Natural killer cell (primary cell): Measurements from ENCODE around the gene IER3IP1. TPM values are rescaled to one million over a fixed set of nuclear protein-coding genes. Genes with fewer than 3 reads are reported as not detected.

Source experiments
- ATAC-seq, 3 donors: fragments of 150-1000 bp in 2 of 3; fragments of 200-7000 bp in 1 of 3; cut with Tn5 transposase; 1 replicate in 1 of 3; 2 replicates in 2 of 3; pipeline ENCODE4 v1.10.0; 2021; ENCODE audit warnings: mild to moderate bottlenecking in 2 of 3, moderate library complexity in 2 of 3
- DNase-seq, 2 donors: peaks; one replicate each; pipeline versions ENCODE4 v3.0.0 to v3.0.0-alpha.2; 2013 to 2021; ENCODE audit warnings: mixed read lengths in 1 of 2
- H3K27ac ChIP-seq: one replicate; pipeline ENCODE4 v1.5.1; 2013; ENCODE audit warnings: mild to moderate bottlenecking, low read length
- H3K27me3 ChIP-seq: one replicate; pipeline ENCODE4 v1.6.1; 2013; ENCODE audit warnings: low read length; ENCODE audit not compliant: control insufficient read depth, insufficient read depth
- H3K36me3 ChIP-seq: one replicate; pipeline ENCODE4 v1.6.1; 2013; ENCODE audit warnings: low read length; ENCODE audit not compliant: control insufficient read depth, insufficient read depth
- H3K4me1 ChIP-seq: one replicate; pipeline ENCODE4 v1.6.1; 2013; ENCODE audit warnings: low read length; ENCODE audit not compliant: control insufficient read depth, insufficient read depth
- H3K4me3 ChIP-seq: one replicate; pipeline ENCODE4 v1.5.1; 2013; ENCODE audit warnings: low read length
- H3K9me3 ChIP-seq: one replicate; pipeline ENCODE4 v1.6.1; 2013; ENCODE audit warnings: low read length; ENCODE audit not compliant: control insufficient read depth, insufficient read depth
- H3K27ac Mint-ChIP-seq, 2 donors: one replicate each; pipeline ENCODE4 v1.8.0; 2022; ENCODE audit warnings: mild to moderate bottlenecking in 2 of 2, mixed read lengths in 2 of 2, moderate library complexity in 1 of 2
- H3K27me3 Mint-ChIP-seq, 2 donors: one replicate each; pipeline ENCODE4 v1.8.0; 2022; ENCODE audit warnings: low read depth in 2 of 2, mixed read lengths in 2 of 2
- H3K36me3 Mint-ChIP-seq: one replicate; pipeline ENCODE4 v1.8.0; 2022; ENCODE audit warnings: mixed read lengths
- H3K4me1 Mint-ChIP-seq, 2 donors: one replicate each; pipeline ENCODE4 v1.8.0; 2022; ENCODE audit warnings: mixed read lengths in 2 of 2
- H3K4me3 Mint-ChIP-seq: one replicate; pipeline ENCODE4 v1.8.0; 2022; ENCODE audit warnings: mild to moderate bottlenecking, moderate library complexity, mixed read lengths
- H3K9me3 Mint-ChIP-seq, 2 donors: one replicate each; pipeline ENCODE4 v1.8.0; 2022; ENCODE audit warnings: mixed read lengths in 2 of 2
- CTCF ChIP-seq: fragments of 200-600 bp; IDR thresholded peaks from one replicate; pipeline ENCODE4 v1.8.0; 2022; ENCODE audit warnings: antibody characterized with exemption
- WGBS: methylation state at CpG from one replicate; pipeline ENCODE4 v1.1.7; 2013; ENCODE audit warnings: missing lambda C conversion rate; ENCODE audit not compliant: insufficient coverage; 5-methylcytosine and 5-hydroxymethylcytosine counted together
- intact Hi-C: fragments of 100-400 bp; cut with micrococcal nuclease; formaldehyde crosslinking; loops from one replicate; pipeline ENCODE4 v1.14.2; 2022
- total RNA-seq, 4 donors: library from RNA; stranded (reverse); fragments of 120-200 nt in 1 of 4; gene quantifications; one replicate each; pipeline versions ENCODE4 v1.2.3 to v1.2.4, GENCODE V29; 2013 to 2022

Gene IER3IP1
- 1 to 10 TPM; 6.1 to 8.7 (median 8.4) TPM for total RNA-seq
- total RNA-seq (2013): 13.3 TPM

- intact Hi-C loops: loop anchor here (1.0 kb wide), 1 partner anchor 26 kb away; the partner anchor contains the start of gene HDHD2
- H3K27ac Mint-ChIP-seq: peak within 1 kb of the TSS in 1 of 2 donors; percentile 50
- H3K9me3 ChIP-seq: no peaks in the 10 kb centered on the region
Observed at GRCh38 chr18:47175898-47176575, at the start of gene IER3IP1. TSS of gene IER3IP1 (minus strand) at chr18:47176364. CDS start at chr18:47176277, 87 bp downstream.

GRCh38 chr18:47215554-47216138, 39.5 kb upstream of the IER3IP1 start:
- Mint-ChIP-seq H3K27ac (no peak overlapping the region), H3K4me1 (no peaks in the 10 kb centered on the region), H3K4me3 (no peak overlapping the region), H3K36me3 (no peaks in the 10 kb centered on the region), H3K27me3 (peaks cover 29 to 60% of the 10 kb centered on the region in 2 donors), H3K9me3 (no peaks in the 10 kb centered on the region)
- DNase-seq (peak in 1 of 2 donors; percentile 41), ATAC-seq (no peak)
- Histone ChIP-seq H3K27me3 (peaks cover 5% of the 10 kb centered on the region), H3K27ac (no peak overlapping the region), H3K9me3 (no peaks in the 10 kb centered on the region), H3K4me1 (no peaks in the 10 kb centered on the region), H3K4me3 (no peak overlapping the region), H3K36me3 (no peaks in the 10 kb centered on the region)
- WGBS: 2% methylated on average over 5 of the region's 5 CpGs
- no peak for TF ChIP-seq CTCF
- intact Hi-C loops: no loop called here

More at GRCh38 chr18:47175898-47176575, at the start of gene IER3IP1:
- Mint-ChIP-seq H3K4me1 (peaks cover 0 to 4% of the 10 kb centered on the region in 2 donors), H3K9me3 (no peaks in the 10 kb centered on the region), H3K27me3 (peaks cover 0 to 14% of the 10 kb centered on the region in 2 donors), H3K4me3 (peak within 1 kb of the TSS; percentile 77), H3K36me3 (no peaks in the 10 kb centered on the region)
- no peak for TF ChIP-seq CTCF
- Histone ChIP-seq H3K27ac (peak within 1 kb of the TSS; percentile 3), H3K4me1 (peaks cover 23% of the 10 kb centered on the region), H3K4me3 (peak within 1 kb of the TSS; percentile 99), H3K36me3 (no peaks in the 10 kb centered on the region), H3K27me3 (no peaks in the 10 kb centered on the region)
- WGBS: under 1% methylated on average over 48 of the region's 48 CpGs
- DNase-seq (peak; percentile 82 to 91), ATAC-seq (peak; percentile 92 to 97 (median 96))

GRCh38 chr18:47209171-47209570, 33.0 kb upstream of the IER3IP1 start:
- no peak overlapping the region for H3K4me3 Mint-ChIP-seq
- no peaks in the 10 kb centered on the region for H3K4me1 Mint-ChIP-seq
- H3K27me3 ChIP-seq: peaks cover 17% of the 10 kb centered on the region
- H3K27ac ChIP-seq: no peak overlapping the region
- TF ChIP-seq CTCF: no peak
- H3K9me3 Mint-ChIP-seq: no peaks in the 10 kb centered on the region
- WGBS: 9% methylated on average over 1 of the region's 1 CpG
- no peaks in the 10 kb centered on the region for H3K36me3 ChIP-seq
- H3K27me3 Mint-ChIP-seq: peaks cover 29 to 69% of the 10 kb centered on the region in 2 donors
- no peaks in the 10 kb centered on the region for H3K4me1 ChIP-seq
- H3K36me3 Mint-ChIP-seq: no peaks in the 10 kb centered on the region
- intact Hi-C loops: no loop called here
- H3K27ac Mint-ChIP-seq: no peak overlapping the region
- no peak overlapping the region for H3K4me3 ChIP-seq
- DNase-seq (no peak), ATAC-seq (no peak)
- no peaks in the 10 kb centered on the region for H3K9me3 ChIP-seq
